ENCODE results near the gene TRAPPC2L. TPM values are rescaled to one million over a fixed set of nuclear protein-coding genes. Genes with fewer than 3 reads are reported as not detected.

The TRAPPC2L gene
- total RNA-seq, 1 experiment from 2014 or later: 94.1 TPM

DNA sequence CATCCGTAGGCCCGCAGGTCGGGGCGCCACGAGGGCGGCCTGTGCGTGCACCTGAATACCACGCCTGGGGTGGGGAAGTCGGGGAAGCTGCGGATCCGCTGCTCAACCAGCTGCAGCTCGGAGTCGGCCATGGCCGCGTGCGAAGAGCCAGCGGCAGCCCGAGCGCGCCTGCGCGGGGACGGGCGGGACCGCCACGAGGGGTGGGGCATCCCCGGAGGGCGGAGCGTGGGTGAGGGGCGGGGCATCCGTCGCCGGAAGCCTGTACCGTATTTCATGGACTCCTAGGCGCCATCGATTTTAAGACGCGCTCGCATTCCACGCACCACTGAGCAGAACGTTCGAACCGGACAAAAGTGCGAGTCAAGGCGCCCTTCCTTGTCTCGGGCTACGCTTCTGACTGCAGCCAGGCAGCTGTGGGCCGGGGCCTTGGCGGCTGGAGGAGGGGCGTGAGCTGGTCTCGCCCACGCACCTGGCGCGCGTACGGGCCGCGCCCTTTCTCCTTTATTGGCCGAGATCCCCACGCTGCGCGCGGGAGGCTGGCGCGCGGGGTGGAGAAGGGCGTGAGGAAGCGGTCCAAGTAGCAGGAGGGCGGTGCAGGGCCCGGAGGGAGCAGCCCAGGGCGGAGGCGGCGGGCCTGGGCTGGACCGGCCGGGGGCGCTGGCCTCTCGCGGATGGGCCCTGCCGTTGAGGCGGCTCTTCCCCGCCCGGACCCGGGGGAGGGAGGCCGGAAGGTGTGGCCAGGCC lies 45.0 kb upstream of the TRAPPC2L start, which contains the start of gene APRT (continued):
- TF ChIP-seq ATF3 (IDR thresholded peaks at IDR 0.05): no peak
- TF ChIP-seq POLR2A (IDR thresholded peaks at IDR 0.05; ENCODE audit: borderline replicate concordance, extremely low read depth, insufficient read depth, insufficient read length): peak; percentile 77
- TF ChIP-seq ZNF274 (IDR thresholded peaks at IDR 0.05; ENCODE audit: low read depth, low read length): no peak
- TF ChIP-seq RAD21 (IDR thresholded peaks at IDR 0.05; ENCODE audit: low read depth): no peak
- TF ChIP-seq SP1 (IDR thresholded peaks at IDR 0.05; ENCODE audit: low read depth): no peak
- no peak for TF ChIP-seq CEBPB (IDR thresholded peaks at IDR 0.05; ENCODE audit: low read depth)

GRCh38 chr16:88812513-88813268 lies 44.2 kb upstream of the TRAPPC2L start:
- peaks cover 32% of the 10 kb centered on the region for H3K79me2 ChIP-seq (ENCODE audit: insufficient read depth, low read length)
- no peaks in the 10 kb centered on the region for H3K9me2 ChIP-seq (ENCODE audit: insufficient read depth)
- H4K20me1 ChIP-seq (ENCODE audit: insufficient read depth): no peaks in the 10 kb centered on the region; the same call in 1 of the 2 replicates
- H3K4me1 ChIP-seq (ENCODE audit: control insufficient read depth in 1 of 2, insufficient read depth in 2 of 2, low read length in 2 of 2): peaks cover 22 to 58% of the 10 kb centered on the region in 2 experiments
- no peaks in the 10 kb centered on the region for H3K9me3 ChIP-seq (ENCODE audit: control insufficient read depth in 1 of 2, insufficient read depth in 1 of 2, low read depth in 1 of 2, low read length in 2 of 2)
- BruUV-seq (replicated peaks): TSS peak; percentile 38
- ChIA-PET CTCF (interaction anchor here (0.9 to 4.9 kb wide), 9 partner anchors 10 to 403 kb away, joined by 3 to 33 read pairs (median 4); partner anchors contain the start of genes GALNS, PIEZO1 and TRAPPC2L), POLR2A (interaction anchor here (1.3 to 3.0 kb wide), 8 partner anchors 10 to 380 kb away, joined by 3 to 16 read pairs (median 8); partner anchors contain the start of genes CDH15, CDT1, PIEZO1 and ZC3H18), RAD21 (ENCODE audit: low non-redundant PET in 1 of 2, low total read pairs in 2 of 2, uncharacterized antibody in 2 of 2, unreplicated experiment in 2 of 2) (interaction anchor here (0.6 to 1.3 kb wide), 6 partner anchors 15 to 358 kb away, joined by 3 to 8 read pairs (median 3); partner anchors contain the start of genes GALNS (in 1 of the 2) and TRAPPC2L (in 1 of the 2))
- no peaks in the 10 kb centered on the region for H3K27me3 ChIP-seq (ENCODE audit: insufficient read depth, low read length)
- ATAC-seq: peak; percentile 18
- peak overlapping the region; percentile 94 for H3K4me2 ChIP-seq (ENCODE audit: low read length)
- peak overlapping the region; percentile 100 for H3K27ac ChIP-seq (ENCODE audit: low read depth, low read length)
- H3K36me3 ChIP-seq (ENCODE audit: control insufficient read depth in 1 of 2, insufficient read depth in 2 of 2, low read length in 2 of 2): peaks cover 7 to 29% of the 10 kb centered on the region in 2 experiments; a peak in 3 of 4 replicates
- H3K9ac ChIP-seq (ENCODE audit: low read length): peak overlapping the region; percentile 87
- peak overlapping the region; percentile 72 to 75 for H3K4me3 ChIP-seq (replicated peaks in 1 of 2; ENCODE audit: low read depth in 1 of 2, low read length in 2 of 2)
- intact Hi-C loops (cut with micrococcal nuclease): loop anchor here (1.0 to 10.0 kb wide), 5 partner anchors 45 to 752 kb away; partner anchors contain the start of genes CDH15, RPL13 and TRAPPC2L
- DNase-seq (ENCODE audit: low read depth, low spot score): no peak
- no peak overlapping the region for H2AFZ ChIP-seq (ENCODE audit: low read depth, low read length, poor library complexity, severe bottlenecking)
- no peak for TF ChIP-seq ATF3 (IDR thresholded peaks at IDR 0.05)
- TF ChIP-seq ZNF274 (IDR thresholded peaks at IDR 0.05; ENCODE audit: low read depth, low read length): no peak
- TF ChIP-seq EGR1 (IDR thresholded peaks at IDR 0.05; ENCODE audit: low read depth): no peak
- no peak for TF ChIP-seq ZFX (IDR thresholded peaks at IDR 0.05)
- no peak for TF ChIP-seq REST (IDR thresholded peaks at IDR 0.05; ENCODE audit: low read depth)
- peak; percentile 59 for TF ChIP-seq POLR2AphosphoS5 (IDR thresholded peaks at IDR 0.05; ENCODE audit: low read depth, low read length)
- TF ChIP-seq EZH2 (IDR thresholded peaks at IDR 0.05): no peak
- no peak for TF ChIP-seq TCF7L2 (IDR thresholded peaks at IDR 0.05; ENCODE audit: borderline replicate concordance, extremely low read depth, insufficient read depth, insufficient read length)
- TF ChIP-seq CTCF (IDR thresholded peaks at IDR 0.05 in 2 of 3, conservative IDR thresholded peaks at IDR 0.05 in 1 of 3; ENCODE audit: borderline replicate concordance in 1 of 3, insufficient read depth in 1 of 3, low read depth in 2 of 3, low read length in 2 of 3): 0 out of 6 replicates have a peak, but pooled peaks of 1 of the 3 experiments have one; percentile 10
- no peak for TF ChIP-seq FOSL1 (IDR thresholded peaks at IDR 0.05; ENCODE audit: low read depth)
- peak; percentile 14 for TF ChIP-seq POLR2A (IDR thresholded peaks at IDR 0.05; ENCODE audit: borderline replicate concordance, extremely low read depth, insufficient read depth, insufficient read length)
- no peak for TF ChIP-seq EZH2phosphoT487 (IDR thresholded peaks at IDR 0.05; ENCODE audit: borderline replicate concordance)
- no peak for TF ChIP-seq SP1 (IDR thresholded peaks at IDR 0.05; ENCODE audit: low read depth)

Measured in HCT116 (cell line).